PFSK-1 (cell line): ENCODE data around the gene HGF.

Source experiments
- POLR2AphosphoS5 ChIP-seq: IDR thresholded peaks from 2 replicates; pipeline ENCODE4 v1.6.1; 2012; ENCODE audit warnings: low read depth, mild to moderate bottlenecking, control low read depth, low read length, moderate library complexity
- TAF1 ChIP-seq: IDR thresholded peaks from 2 replicates; pipeline ENCODE4 v1.6.1; 2012; ENCODE audit warnings: low read length, control low read depth, borderline replicate concordance; ENCODE audit not compliant: insufficient read depth

DNA sequence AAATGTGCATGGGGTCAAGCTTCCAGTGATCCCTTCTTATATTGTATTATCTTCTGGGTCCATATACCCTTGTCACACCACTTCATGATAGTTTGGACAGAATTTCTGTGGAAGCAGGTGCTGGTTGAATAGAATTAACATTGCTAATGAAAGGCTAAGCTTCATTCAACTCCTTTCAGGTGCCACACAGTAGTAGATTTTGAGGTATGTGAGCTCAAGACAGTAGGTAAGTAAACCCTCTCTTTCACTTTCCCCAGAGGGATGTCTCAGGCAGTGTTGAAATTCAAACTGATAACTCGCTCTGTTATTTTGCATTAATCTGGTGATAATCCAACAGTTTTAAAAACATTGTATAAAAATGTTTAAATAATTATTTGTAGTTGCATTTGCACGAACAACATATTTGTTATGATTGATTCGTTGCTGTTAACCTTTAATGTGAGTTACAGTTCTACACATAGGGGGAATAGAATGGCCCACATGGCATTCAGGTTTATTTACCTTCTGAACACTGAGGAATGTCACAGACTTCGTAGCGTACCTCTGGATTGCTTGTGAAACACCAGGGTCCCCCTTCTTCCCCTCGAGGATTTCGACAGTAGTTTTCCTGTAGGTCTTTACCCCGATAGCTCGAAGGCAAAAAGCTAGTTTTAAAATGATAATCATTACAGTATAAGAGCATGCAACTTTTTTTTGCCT lies 18.1 kb downstream of the HGF start:
- TF ChIP-seq POLR2AphosphoS5 (no peak), TAF1 (no peak)
